ENCODE results near the gene FKBP1C. TPM values are rescaled to one million over a fixed set of nuclear protein-coding genes. Genes with fewer than 3 reads are reported as not detected.

The FKBP1C gene
- total RNA-seq, 1 donor from 2014 or later: not detected

GRCh38 chr6:63236398-63236817 lies 25.1 kb downstream of the FKBP1C start:
- H3K4me3 Mint-ChIP-seq: no peak overlapping the region
- no peaks in the 10 kb centered on the region for H3K36me3 ChIP-seq
- TF ChIP-seq EZH2phosphoT487 (IDR thresholded peaks at IDR 0.05) (no peak), CTCF (IDR thresholded peaks at IDR 0.05) (no peak), EZH2 (IDR thresholded peaks at IDR 0.05) (no peak)
- DNase-seq (ENCODE audit: low spot score): no peak
- no peak overlapping the region for H2AFZ ChIP-seq (replicated peaks)
- H3K27ac Mint-ChIP-seq: no peak overlapping the region
- H3K79me2 ChIP-seq (ENCODE audit: low read depth): no peaks in the 10 kb centered on the region
- peaks cover 3% of the 10 kb centered on the region for H3K27me3 Mint-ChIP-seq (ENCODE audit: insufficient read depth, low read depth)
- H3F3A ChIP-seq (ENCODE audit: low read depth): no peaks in the 10 kb centered on the region
- no peaks in the 10 kb centered on the region for H3K36me3 Mint-ChIP-seq
- H3K9me3 Mint-ChIP-seq: peaks cover 4% of the 10 kb centered on the region
- H3K27ac ChIP-seq: no peak overlapping the region
- no peak overlapping the region for H3K4me3 ChIP-seq
- no peaks in the 10 kb centered on the region for H4K20me1 ChIP-seq (ENCODE audit: low read depth)
- H3K27me3 ChIP-seq: no peaks in the 10 kb centered on the region
- no peaks in the 10 kb centered on the region for H3K9me3 ChIP-seq (ENCODE audit: low read depth)
- no peak overlapping the region for H3K9ac ChIP-seq
- H3K4me1 ChIP-seq: peaks cover 7% of the 10 kb centered on the region
- no peaks in the 10 kb centered on the region for H3K4me1 Mint-ChIP-seq
- no peak overlapping the region for H3K4me2 ChIP-seq

DNA sequence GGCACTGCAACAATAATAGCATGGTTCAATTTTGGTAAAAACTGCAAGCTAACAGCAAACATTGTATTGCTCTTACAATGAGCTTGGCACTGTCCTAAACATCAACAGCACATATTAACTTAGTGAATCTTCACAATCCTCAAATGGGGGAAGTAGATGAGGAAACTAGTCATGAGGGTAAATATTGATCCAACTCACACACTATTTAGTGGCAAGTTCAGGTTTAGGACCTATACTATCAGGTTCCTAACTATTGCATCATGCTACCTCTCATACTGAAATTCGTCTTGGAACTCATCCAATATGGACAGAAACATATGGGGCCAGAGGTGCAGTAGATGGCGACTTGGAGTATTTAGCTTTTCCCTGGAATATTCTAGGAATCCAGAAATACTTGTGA lies 34.2 kb downstream of the FKBP1C start:
- H3K4me2 ChIP-seq: no peak overlapping the region
- H3K9me3 Mint-ChIP-seq: no peaks in the 10 kb centered on the region
- no peak for TF ChIP-seq EZH2phosphoT487 (IDR thresholded peaks at IDR 0.05)
- no peak for TF ChIP-seq EZH2 (IDR thresholded peaks at IDR 0.05)
- TF ChIP-seq CTCF (IDR thresholded peaks at IDR 0.05): no peak
- H3K27me3 Mint-ChIP-seq (ENCODE audit: insufficient read depth, low read depth): no peaks in the 10 kb centered on the region
- H3K9ac ChIP-seq: no peak overlapping the region
- no peaks in the 10 kb centered on the region for H3K27me3 ChIP-seq
- no peaks in the 10 kb centered on the region for H3K4me1 ChIP-seq
- no peak overlapping the region for H3K4me3 ChIP-seq
- no peaks in the 10 kb centered on the region for H3K9me3 ChIP-seq (ENCODE audit: low read depth)
- H3K79me2 ChIP-seq (ENCODE audit: low read depth): no peaks in the 10 kb centered on the region
- DNase-seq (ENCODE audit: low spot score): no peak
- no peaks in the 10 kb centered on the region for H4K20me1 ChIP-seq (ENCODE audit: low read depth)
- H3F3A ChIP-seq (ENCODE audit: low read depth): no peaks in the 10 kb centered on the region
- no peak overlapping the region for H3K4me3 Mint-ChIP-seq
- H3K27ac ChIP-seq: no peak overlapping the region
- no peaks in the 10 kb centered on the region for H3K36me3 Mint-ChIP-seq
- H3K27ac Mint-ChIP-seq: no peak overlapping the region
- H2AFZ ChIP-seq (replicated peaks): no peak overlapping the region
- no peaks in the 10 kb centered on the region for H3K4me1 Mint-ChIP-seq
- no peaks in the 10 kb centered on the region for H3K36me3 ChIP-seq

- DNase-seq (ENCODE audit: low spot score): peak; percentile 10
- H3K79me2 ChIP-seq (ENCODE audit: low read depth): no peaks in the 10 kb centered on the region
- Mint-ChIP-seq H3K4me1 (no peaks in the 10 kb centered on the region), H3K27ac (no peak overlapping the region), H3K4me3 (no peak overlapping the region), H3K36me3 (no peaks in the 10 kb centered on the region), H3K27me3 (ENCODE audit: insufficient read depth, low read depth) (no peaks in the 10 kb centered on the region), H3K9me3 (no peaks in the 10 kb centered on the region)
- no peaks in the 10 kb centered on the region for H3K4me1 ChIP-seq
- no peak overlapping the region for H3K9ac ChIP-seq
- no peaks in the 10 kb centered on the region for H4K20me1 ChIP-seq (ENCODE audit: low read depth)
- no peak overlapping the region for H2AFZ ChIP-seq (replicated peaks)
- no peak overlapping the region for H3K4me3 ChIP-seq
- no peaks in the 10 kb centered on the region for H3K27me3 ChIP-seq
- H3K27ac ChIP-seq: no peak overlapping the region
- no peaks in the 10 kb centered on the region for H3K9me3 ChIP-seq (ENCODE audit: low read depth)
- TF ChIP-seq EZH2 (IDR thresholded peaks at IDR 0.05) (no peak), EZH2phosphoT487 (IDR thresholded peaks at IDR 0.05) (no peak), CTCF (IDR thresholded peaks at IDR 0.05) (peak; percentile 42)
- no peak overlapping the region for H3K4me2 ChIP-seq
- H3K36me3 ChIP-seq: no peaks in the 10 kb centered on the region
- H3F3A ChIP-seq (ENCODE audit: low read depth): no peaks in the 10 kb centered on the region
Measured at GRCh38 chr6:63245909-63246308, 34.6 kb downstream of the FKBP1C start.

Data from neural progenitor cell (in vitro differentiated cells).